HCT116 (cell line): Measurements from ENCODE around the gene HOMER3.

Experiments
- CTCF ChIP-seq, 3 experiments: fragments of 200-600 bp in 1 of 3; sonication (generic) in 1 of 3; IDR thresholded peaks in 2 of 3; conservative IDR thresholded peaks in 1 of 3; 2 replicates each; pipeline ENCODE4 v1.5.1; 2012 to 2017; ENCODE audit warnings: low read depth in 2 of 3, low read length in 2 of 3, antibody characterized with exemption in 1 of 3, borderline replicate concordance in 1 of 3, control low read depth in 1 of 3, mild to moderate bottlenecking in 1 of 3, mixed read lengths in 1 of 3, mixed run types in 1 of 3, moderate library complexity in 1 of 3; ENCODE audit not compliant: insufficient read depth in 1 of 3
- ELF1 ChIP-seq: IDR thresholded peaks from 2 replicates; pipeline ENCODE4 v1.6.1; 2012; ENCODE audit warnings: low read depth, borderline replicate concordance
- EZH2phosphoT487 ChIP-seq: fragments of 200-600 bp; IDR thresholded peaks from 2 replicates; pipeline ENCODE4 v1.6.1; 2018; ENCODE audit warnings: antibody characterized with exemption, borderline replicate concordance
- FOSL1 ChIP-seq: IDR thresholded peaks from 2 replicates; pipeline ENCODE4 v1.6.1; 2012; ENCODE audit warnings: low read depth
- MAX ChIP-seq: IDR thresholded peaks from 2 replicates; pipeline ENCODE4 v1.6.1; 2012
- POLR2A ChIP-seq: IDR thresholded peaks from 2 replicates; pipeline ENCODE4 v1.7.0; 2011; ENCODE audit warnings: borderline replicate concordance; ENCODE audit not compliant: insufficient read depth, insufficient read length; ENCODE audit errors: extremely low read depth
- POLR2AphosphoS5 ChIP-seq: IDR thresholded peaks from 2 replicates; pipeline ENCODE4 v1.6.1; 2011; ENCODE audit warnings: mild to moderate bottlenecking, low read depth, low read length, moderate library complexity
- REST ChIP-seq: IDR thresholded peaks from 2 replicates; pipeline ENCODE4 v1.6.1; 2012; ENCODE audit warnings: low read depth
- SIN3A ChIP-seq: IDR thresholded peaks from 2 replicates; pipeline ENCODE4 v1.6.1; 2012; ENCODE audit warnings: low read depth
- SP1 ChIP-seq: IDR thresholded peaks from 2 replicates; pipeline ENCODE4 v1.6.1; 2012; ENCODE audit warnings: low read depth
- SRF ChIP-seq: IDR thresholded peaks from 2 replicates; pipeline ENCODE4 v1.6.1; 2012; ENCODE audit warnings: low read depth
- TCF7L2 ChIP-seq: IDR thresholded peaks from 2 replicates; pipeline ENCODE4 v1.7.0; 2011; ENCODE audit warnings: borderline replicate concordance, inconsistent platforms; ENCODE audit not compliant: insufficient read depth, insufficient read length; ENCODE audit errors: extremely low read depth
- YY1 ChIP-seq: IDR thresholded peaks from 2 replicates; pipeline ENCODE4 v1.6.1; 2011; ENCODE audit warnings: low read length, low read depth, moderate library complexity, mild to moderate bottlenecking; ENCODE audit not compliant: insufficient replicate concordance; ENCODE audit errors: extremely low read depth
- ZNF274 ChIP-seq: fragments of 200-500 bp; sonication (Bioruptor generic); IDR thresholded peaks from 2 replicates; pipeline ENCODE4 v1.6.1; 2014; ENCODE audit warnings: mild to moderate bottlenecking, low read depth, low read length, inconsistent platforms

GRCh38 chr19:18972301-18972811 lies 31.3 kb upstream of the HOMER3 start:
- TF ChIP-seq TCF7L2 (no peak), CTCF (IDR thresholded peaks at IDR 0.05 in 2 of 3, conservative IDR thresholded peaks at IDR 0.05 in 1 of 3; ENCODE audit: borderline replicate concordance in 1 of 3, insufficient read depth in 1 of 3, low read depth in 2 of 3, low read length in 2 of 3) (no peak), SP1 (no peak), REST (no peak), POLR2AphosphoS5 (no peak), EZH2phosphoT487 (no peak), ELF1 (no peak), FOSL1 (no peak), SIN3A (no peak), ZNF274 (no peak), MAX (no peak), POLR2A (no peak), SRF (no peak), YY1 (no peak)
